Keratinocyte (primary cell): ENCODE data around the gene UGGT2. TPM values are rescaled to one million over a fixed set of nuclear protein-coding genes. Genes with fewer than 3 reads are reported as not detected.

Experiments
- DNase-seq: peaks from one replicate; pipeline ENCODE4 v3.0.0-alpha.2; 2011; ENCODE audit warnings: low read depth, missing footprints, low spot score
- FAIRE-seq: peaks from 2 replicates; lab custom pipeline; 2011; peaks lifted over from hg19 to GRCh38; lab: Jason Lieb, UNC
- H2AFZ ChIP-seq: 2 replicates; pipeline ENCODE4 v1.6.0; 2012; ENCODE audit warnings: low read length, control low read depth, inconsistent platforms; ENCODE audit not compliant: control insufficient read depth
- H3K27ac ChIP-seq: 2 replicates; pipeline ENCODE4 v1.5.1; 2011; ENCODE audit warnings: low read length; ENCODE audit not compliant: control insufficient read depth, insufficient read depth
- H3K27me3 ChIP-seq: 3 replicates; pipeline ENCODE4 v1.6.0; 2011; ENCODE audit warnings: low read length; ENCODE audit not compliant: control insufficient read depth, insufficient read depth; ENCODE audit errors: extremely low read depth
- H3K36me3 ChIP-seq, 2 experiments: 2 replicates in 1 of 2; 3 replicates in 1 of 2; pipeline ENCODE4 v1.5.1; 2011; ENCODE audit warnings: low read length in 2 of 2, mild to moderate bottlenecking in 1 of 2; ENCODE audit not compliant: control insufficient read depth in 2 of 2, insufficient read depth in 2 of 2; ENCODE audit errors: extremely low read depth in 1 of 2
- H3K4me1 ChIP-seq: 3 replicates; pipeline ENCODE4 v1.5.1; 2011; ENCODE audit warnings: low read length; ENCODE audit not compliant: control insufficient read depth, insufficient read depth; ENCODE audit errors: extremely low read depth
- H3K4me2 ChIP-seq: 3 replicates; pipeline ENCODE4 v1.6.0; 2011; ENCODE audit warnings: low read depth, low read length; ENCODE audit not compliant: control insufficient read depth, insufficient read depth; ENCODE audit errors: extremely low read depth
- H3K4me3 ChIP-seq, 3 experiments: fragments of 200-600 bp in 1 of 3; sonication (generic) in 1 of 3; 2 replicates in 2 of 3; 3 replicates in 1 of 3; pipeline ENCODE4 v1.5.1; 2011 to 2016; ENCODE audit warnings: low read length in 3 of 3, mild to moderate bottlenecking in 3 of 3, control low read depth in 2 of 3, inconsistent platforms in 1 of 3, low read depth in 1 of 3, mixed read lengths in 1 of 3, mixed run types in 1 of 3, moderate library complexity in 1 of 3; ENCODE audit not compliant: control insufficient read depth in 2 of 3, insufficient read depth in 2 of 3; ENCODE audit errors: extremely low read depth in 1 of 3
- H3K79me2 ChIP-seq: 2 replicates; pipeline ENCODE4 v1.6.0; 2012; ENCODE audit warnings: low read length; ENCODE audit not compliant: control insufficient read depth, insufficient read depth
- H3K9ac ChIP-seq: 3 replicates; pipeline ENCODE4 v1.6.0; 2011; ENCODE audit warnings: low read length; ENCODE audit not compliant: control insufficient read depth, insufficient read depth; ENCODE audit errors: extremely low read depth
- H3K9me1 ChIP-seq: 3 replicates; pipeline ENCODE4 v1.6.0; 2011; ENCODE audit warnings: low read length; ENCODE audit not compliant: control insufficient read depth, insufficient read depth; ENCODE audit errors: extremely low read depth
- H3K9me3 ChIP-seq: 2 replicates; pipeline ENCODE4 v1.5.1; 2012; ENCODE audit warnings: low read depth, low read length; ENCODE audit not compliant: control insufficient read depth
- H4K20me1 ChIP-seq: 3 replicates; pipeline ENCODE4 v1.6.0; 2011; ENCODE audit warnings: low read length; ENCODE audit not compliant: control insufficient read depth, insufficient read depth; ENCODE audit errors: extremely low read depth
- CTCF ChIP-seq, 3 experiments: IDR thresholded peaks in 1 of 3; conservative IDR thresholded peaks in 1 of 3; optimal IDR thresholded peaks in 1 of 3; 2 replicates in 2 of 3; 3 replicates in 1 of 3; pipeline versions ENCODE3 to v1.5.1; 2011; ENCODE audit warnings: low read length in 3 of 3, mild to moderate bottlenecking in 3 of 3, moderate library complexity in 2 of 3, control low read depth in 1 of 3, inconsistent platforms in 1 of 3; ENCODE audit not compliant: insufficient read depth in 2 of 3; ENCODE audit errors: extremely low read depth in 1 of 3
- EZH2 ChIP-seq: IDR thresholded peaks from one replicate; pipeline ENCODE4 v1.6.1; 2012; ENCODE audit warnings: inconsistent platforms, mild to moderate bottlenecking, low read length, moderate library complexity
- dilution Hi-C: fragments of 300-500 bp; cut with MboI; formaldehyde crosslinking; loops from one replicate; pipeline ENCODE4 v1.7.0; 2020; ENCODE audit warnings: low sequenced_read_pairs; ENCODE audit not compliant: extremely low pct_ligation_motif_present
- polyA plus RNA-seq, 5 experiments: library from polyadenylated mRNA; depleted of rRNA in 3 of 5; stranded (reverse) in 3 of 5; stranded (forward) in 1 of 5; unstranded in 1 of 5; fragments of >200 nt; gene quantifications; 1 replicate in 1 of 5; 2 replicates in 3 of 5; 3 replicates in 1 of 5; pipeline versions ENCODE4 v1.2.1 to v1.2.3, GENCODE V29; 2011 to 2012; ENCODE audit warnings: missing spikeins in 2 of 5, low read depth in 1 of 5, low replicate concordance in 1 of 5

UGGT2 gene
- polyA plus RNA-seq, 1 donor (not counting 4 experiments of a cell fraction or from before 2014, with no cell fraction given) = 12.5 TPM

- no peaks in the 10 kb centered on the region for H3K4me1 ChIP-seq
- H3K9me3 ChIP-seq = no peaks in the 10 kb centered on the region
- no peaks in the 10 kb centered on the region for H3K36me3 ChIP-seq
- no peak overlapping the region for H3K27ac ChIP-seq
- H2AFZ ChIP-seq = no peak overlapping the region
- no peak for DNase-seq
- dilution Hi-C loops = no loop called here
- no peak overlapping the region for H3K9ac ChIP-seq
- TF ChIP-seq CTCF (optimal IDR thresholded peaks at IDR 0.05 in 1 of 3, IDR thresholded peaks at IDR 0.05 in 1 of 3, conservative IDR thresholded peaks at IDR 0.05 in 1 of 3; ENCODE audit: extremely low read depth in 1 of 3, insufficient read depth in 2 of 3, low read length in 3 of 3) (no peak), EZH2 (no peak)
- no peak for FAIRE-seq
- H3K4me3 ChIP-seq = no peak overlapping the region
- H3K79me2 ChIP-seq = no peaks in the 10 kb centered on the region
- H3K9me1 ChIP-seq = no peaks in the 10 kb centered on the region
- H3K4me2 ChIP-seq = no peak overlapping the region
- H4K20me1 ChIP-seq = no peaks in the 10 kb centered on the region
- no peaks in the 10 kb centered on the region for H3K27me3 ChIP-seq
These were observed 25.7 kb downstream of the UGGT2 start for GRCh38 chr13:96027496-96027895.

GRCh38 chr13:96025283-96025682 lies 27.9 kb downstream of the UGGT2 start:
- Histone ChIP-seq H2AFZ (no peak overlapping the region), H3K9me3 (no peaks in the 10 kb centered on the region), H3K27ac (no peak overlapping the region), H3K9ac (no peak overlapping the region), H3K4me1 (no peaks in the 10 kb centered on the region), H3K79me2 (no peaks in the 10 kb centered on the region), H3K9me1 (no peaks in the 10 kb centered on the region), H4K20me1 (no peaks in the 10 kb centered on the region), H3K4me3 (no peak overlapping the region), H3K4me2 (no peak overlapping the region), H3K36me3 (no peaks in the 10 kb centered on the region), H3K27me3 (no peaks in the 10 kb centered on the region)
- FAIRE-seq (no peak), DNase-seq (no peak)
- dilution Hi-C loops = no loop called here
- TF ChIP-seq EZH2 (no peak), CTCF (optimal IDR thresholded peaks at IDR 0.05 in 1 of 3, IDR thresholded peaks at IDR 0.05 in 1 of 3, conservative IDR thresholded peaks at IDR 0.05 in 1 of 3; ENCODE audit: extremely low read depth in 1 of 3, insufficient read depth in 2 of 3, low read length in 3 of 3) (no peak)
